ENCODE results near the gene ADGRD1. TPM values are rescaled to one million over a fixed set of nuclear protein-coding genes. Genes with fewer than 3 reads are reported as not detected.

Gene ADGRD1
- total RNA-seq, 1 donor from 2014 or later: 0.84 TPM

DNA sequence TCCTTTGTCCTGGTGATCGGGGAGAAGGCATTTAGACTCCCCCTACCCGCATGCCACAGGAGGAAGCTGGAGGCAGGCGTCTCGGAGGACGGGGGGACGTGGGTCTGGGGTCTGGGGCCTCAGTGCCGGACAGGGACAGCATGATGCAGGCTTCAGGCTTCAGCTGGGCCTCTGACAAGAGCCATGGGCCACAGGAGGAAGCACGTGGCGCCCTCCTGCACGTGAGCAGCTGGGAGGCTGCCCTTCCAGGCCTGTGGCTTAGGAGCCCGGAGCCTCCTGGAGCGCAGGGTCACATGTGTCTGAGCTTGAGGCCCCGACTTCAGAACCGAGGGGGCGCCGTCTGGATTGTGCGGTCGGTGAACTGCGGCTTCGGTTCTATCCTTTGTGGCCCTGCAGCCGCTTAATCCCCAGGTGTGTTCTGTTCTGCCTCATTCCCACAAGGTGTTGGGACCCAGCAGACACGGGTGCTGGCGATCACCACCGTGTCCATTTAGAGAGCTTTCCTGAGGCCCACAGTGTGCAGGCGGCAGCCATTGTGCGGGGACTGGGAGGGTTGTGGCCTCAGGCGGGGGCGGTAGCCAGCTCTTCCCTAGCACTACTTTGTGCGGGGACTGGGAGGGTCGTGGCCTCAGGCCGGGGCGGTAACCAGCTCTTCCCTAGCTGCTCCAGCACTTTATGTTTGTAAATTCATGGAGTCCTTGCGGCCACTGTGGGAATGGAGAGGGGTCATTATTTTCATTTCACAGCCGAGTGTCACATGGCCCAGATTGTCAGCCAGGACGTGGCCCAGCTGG is 150.2 kb downstream of the ADGRD1 start:
- no peaks in the 10 kb centered on the region for H3K36me3 Mint-ChIP-seq (ENCODE audit: low read depth)
- no peak overlapping the region for H3K27ac Mint-ChIP-seq
- intact Hi-C loops (cut with micrococcal nuclease): loop anchor here (1.0 to 5.0 kb wide), 4 partner anchors 28 to 725 kb away; no protein-coding TSS in a partner anchor
- H3K4me1 Mint-ChIP-seq: peaks cover 8% of the 10 kb centered on the region
- peaks cover 6% of the 10 kb centered on the region for H3K27me3 Mint-ChIP-seq
- H3K9me3 Mint-ChIP-seq: no peaks in the 10 kb centered on the region
- no peak overlapping the region for H3K4me3 Mint-ChIP-seq
- no peak for DNase-seq

DNA sequence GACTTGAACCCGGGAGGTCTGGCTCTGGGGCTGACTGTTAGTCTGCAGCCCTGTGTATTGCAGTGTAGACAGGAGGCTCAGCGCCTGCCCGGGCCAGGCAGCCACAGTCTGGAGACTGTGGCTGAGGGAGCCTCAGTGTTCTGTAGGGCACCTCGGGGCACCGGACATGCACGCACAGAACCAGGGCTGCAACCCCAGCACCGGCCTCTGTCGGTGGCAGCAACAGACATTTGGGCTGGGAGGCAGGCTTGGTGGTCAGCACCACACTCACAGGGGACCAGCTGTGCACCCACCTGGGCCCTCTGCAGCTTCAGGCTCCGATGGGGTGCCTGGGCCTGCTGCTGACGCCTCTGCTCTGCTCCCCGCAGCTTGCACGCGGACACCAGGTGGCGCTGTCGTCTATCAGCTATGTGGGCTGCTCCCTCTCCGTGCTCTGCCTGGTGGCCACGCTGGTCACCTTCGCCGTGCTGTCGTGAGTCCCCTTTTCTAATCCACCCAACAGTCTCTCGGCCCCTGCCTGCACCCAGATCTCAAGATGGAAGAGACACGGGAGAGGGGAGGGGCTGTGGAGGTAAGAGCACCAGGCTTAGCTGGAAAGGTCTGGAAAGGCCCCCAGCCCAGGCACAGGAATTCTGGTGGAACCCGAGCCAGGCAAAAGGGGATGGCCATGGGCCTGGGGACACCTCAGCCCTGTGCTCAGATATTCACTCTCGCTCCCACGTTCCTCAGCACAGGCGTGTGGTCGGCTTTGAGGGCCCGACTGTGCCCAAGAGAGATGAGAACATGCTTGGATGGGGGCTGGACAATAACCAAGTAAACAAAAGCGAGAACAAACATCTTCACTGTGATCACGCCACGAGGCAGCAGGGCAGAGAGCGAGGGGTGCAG is 151.0 kb downstream of the ADGRD1 start:
- peaks cover 6% of the 10 kb centered on the region for H3K27me3 Mint-ChIP-seq
- no peaks in the 10 kb centered on the region for H3K36me3 Mint-ChIP-seq (ENCODE audit: low read depth)
- H3K27ac Mint-ChIP-seq: no peak overlapping the region
- H3K4me1 Mint-ChIP-seq: peaks cover 8% of the 10 kb centered on the region
- peak; percentile 94 for DNase-seq
- intact Hi-C loops (cut with micrococcal nuclease): loop anchor here (1.0 to 5.0 kb wide), 5 partner anchors 28 to 725 kb away; no protein-coding TSS in a partner anchor
- no peak overlapping the region for H3K4me3 Mint-ChIP-seq
- H3K9me3 Mint-ChIP-seq: no peaks in the 10 kb centered on the region

DNA sequence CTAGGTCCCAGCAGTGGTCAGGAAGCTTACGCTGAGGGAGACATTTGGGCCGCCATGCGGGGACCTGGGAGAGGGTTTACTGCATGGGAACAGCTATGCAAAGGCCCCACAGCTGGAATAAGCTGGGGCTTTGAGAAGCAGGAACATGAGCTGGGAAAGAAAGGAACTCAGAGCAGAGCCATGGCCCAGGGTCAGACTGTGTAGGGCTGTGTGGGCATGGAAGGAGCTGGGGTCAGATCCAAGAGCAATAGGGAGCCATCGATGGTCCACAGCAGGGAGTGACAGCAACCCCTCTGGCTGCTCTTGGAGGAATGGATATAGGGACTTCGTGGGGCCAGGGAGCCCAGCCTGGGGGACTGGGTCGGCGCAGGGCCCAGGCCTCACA is 151.6 kb downstream of the ADGRD1 start:
- no peak overlapping the region for H3K4me3 Mint-ChIP-seq
- no peak overlapping the region for H3K27ac Mint-ChIP-seq
- H3K27me3 Mint-ChIP-seq: peaks cover 6% of the 10 kb centered on the region
- H3K36me3 Mint-ChIP-seq (ENCODE audit: low read depth): no peaks in the 10 kb centered on the region
- no peak for DNase-seq
- H3K9me3 Mint-ChIP-seq: no peaks in the 10 kb centered on the region
- intact Hi-C loops (cut with micrococcal nuclease): loop anchor here (2.0 to 5.0 kb wide), 2 partner anchors 103 to 367 kb away; no protein-coding TSS in a partner anchor
- peaks cover 8% of the 10 kb centered on the region for H3K4me1 Mint-ChIP-seq

DNA sequence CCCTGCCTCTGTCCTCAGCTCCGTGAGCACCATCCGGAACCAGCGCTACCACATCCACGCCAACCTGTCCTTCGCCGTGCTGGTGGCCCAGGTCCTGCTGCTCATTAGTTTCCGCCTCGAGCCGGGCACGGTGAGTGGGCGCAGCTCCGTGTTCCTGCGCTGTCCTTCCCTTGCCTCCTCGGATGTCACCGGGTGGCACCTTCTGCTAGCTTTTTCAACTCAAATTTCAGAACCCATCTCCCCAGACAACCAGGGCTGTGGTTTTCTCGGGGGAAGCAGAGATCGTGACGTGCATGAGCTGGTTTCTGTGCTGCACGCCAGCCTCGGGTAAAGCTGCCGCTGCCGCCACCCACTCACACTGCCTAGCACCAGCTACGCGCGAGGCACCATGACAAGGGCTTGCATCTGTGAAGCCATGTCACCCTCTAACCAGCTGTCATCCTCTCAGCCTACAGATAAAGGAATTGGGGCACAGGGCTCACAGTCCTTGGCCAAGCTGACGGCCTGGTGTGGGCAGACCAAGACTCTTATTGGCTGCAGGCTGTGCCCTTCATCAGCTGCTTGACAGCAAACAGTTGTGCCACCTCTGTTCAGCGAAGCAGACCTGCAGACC is 152.1 kb downstream of the ADGRD1 start:
- peak; percentile 75 for DNase-seq
- intact Hi-C loops (cut with micrococcal nuclease): loop anchor here (2.0 to 5.0 kb wide), 2 partner anchors 103 to 366 kb away; no protein-coding TSS in a partner anchor
- H3K9me3 Mint-ChIP-seq: no peaks in the 10 kb centered on the region
- peak overlapping the region; percentile 52 for H3K27ac Mint-ChIP-seq
- peaks cover 8% of the 10 kb centered on the region for H3K4me1 Mint-ChIP-seq
- peaks cover 6% of the 10 kb centered on the region for H3K27me3 Mint-ChIP-seq
- peak overlapping the region; percentile 40 for H3K4me3 Mint-ChIP-seq
- H3K36me3 Mint-ChIP-seq (ENCODE audit: low read depth): no peaks in the 10 kb centered on the region

DNA sequence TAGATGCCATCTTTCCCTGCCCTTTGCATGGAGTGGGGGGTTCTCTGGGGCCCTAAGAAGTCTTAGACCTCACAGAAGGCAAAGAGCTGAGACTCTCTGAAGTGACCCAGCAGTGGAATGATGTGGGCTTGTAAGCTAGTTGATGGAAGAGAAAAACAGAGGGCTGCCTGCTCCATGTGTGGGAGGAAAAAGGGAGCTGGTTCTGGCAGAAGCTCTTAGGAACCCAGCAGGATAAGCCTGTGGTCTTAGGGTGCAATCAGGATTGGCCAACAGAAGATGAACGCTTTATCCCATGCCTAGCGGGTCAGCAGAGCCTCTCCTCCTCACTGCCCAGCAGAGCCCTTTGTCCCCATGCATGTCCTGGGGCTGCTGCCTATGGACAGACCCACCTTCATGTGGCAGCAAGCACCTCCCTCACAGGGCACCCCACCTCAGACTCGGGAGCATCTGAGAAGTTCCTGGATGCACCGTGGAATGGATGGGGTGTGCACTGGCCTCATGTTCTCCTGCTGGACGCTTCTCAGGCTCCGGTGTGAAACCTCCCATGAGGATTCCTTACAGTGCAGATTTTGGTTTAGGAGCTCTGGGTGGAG is 152.7 kb downstream of the ADGRD1 start:
- DNase-seq: no peak
- H3K36me3 Mint-ChIP-seq (ENCODE audit: low read depth): no peaks in the 10 kb centered on the region
- H3K4me3 Mint-ChIP-seq: no peak overlapping the region
- peaks cover 8% of the 10 kb centered on the region for H3K4me1 Mint-ChIP-seq
- no peak overlapping the region for H3K27ac Mint-ChIP-seq
- intact Hi-C loops (cut with micrococcal nuclease): loop anchor here (5.0 kb wide), 1 partner anchor 366 kb away; no protein-coding TSS in a partner anchor
- H3K9me3 Mint-ChIP-seq: no peaks in the 10 kb centered on the region
- peaks cover 8% of the 10 kb centered on the region for H3K27me3 Mint-ChIP-seq

DNA sequence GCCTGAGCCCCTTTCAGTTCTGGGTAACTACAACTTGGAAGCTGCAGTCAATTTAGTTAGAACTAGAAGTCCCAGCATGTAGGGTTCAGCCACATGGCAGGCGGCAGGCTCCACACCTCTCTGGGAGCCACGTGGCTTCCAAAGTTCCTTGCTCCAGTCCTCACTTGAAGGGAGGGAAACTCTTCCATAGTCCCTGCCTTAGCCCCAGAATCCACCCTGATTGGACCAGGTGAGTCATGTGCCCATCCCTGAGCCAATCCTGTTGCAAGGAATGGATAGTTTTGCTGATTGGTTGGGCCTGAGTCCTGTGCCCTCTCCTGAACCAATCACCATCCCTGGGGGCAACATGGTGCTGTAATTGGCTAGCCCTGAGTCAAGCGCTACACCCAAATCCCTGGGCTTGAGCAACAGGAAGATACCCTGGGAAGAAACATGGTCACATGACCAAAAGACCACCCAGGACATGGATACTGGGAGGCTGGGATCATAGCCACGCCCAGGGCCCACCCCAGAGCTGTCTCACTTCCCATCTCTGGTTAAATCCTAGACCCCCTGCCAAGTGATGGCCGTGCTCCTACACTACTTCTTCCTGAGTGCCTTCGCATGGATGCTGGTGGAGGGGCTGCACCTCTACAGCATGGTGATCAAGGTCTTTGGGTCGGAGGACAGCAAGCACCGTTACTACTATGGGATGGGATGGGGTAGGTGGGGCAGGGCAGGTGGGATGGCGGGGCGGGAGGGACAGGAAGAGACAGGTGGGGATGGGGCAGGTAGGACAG is 154.7 kb downstream of the ADGRD1 start:
- no peak for DNase-seq
- intact Hi-C loops (cut with micrococcal nuclease): loop anchor here (5.0 kb wide), 1 partner anchor 364 kb away; no protein-coding TSS in a partner anchor
- Mint-ChIP-seq H3K9me3 (no peaks in the 10 kb centered on the region), H3K4me3 (no peak overlapping the region), H3K27ac (no peak overlapping the region), H3K36me3 (ENCODE audit: low read depth) (no peaks in the 10 kb centered on the region), H3K4me1 (peaks cover 7% of the 10 kb centered on the region), H3K27me3 (peaks cover 10% of the 10 kb centered on the region)

DNA sequence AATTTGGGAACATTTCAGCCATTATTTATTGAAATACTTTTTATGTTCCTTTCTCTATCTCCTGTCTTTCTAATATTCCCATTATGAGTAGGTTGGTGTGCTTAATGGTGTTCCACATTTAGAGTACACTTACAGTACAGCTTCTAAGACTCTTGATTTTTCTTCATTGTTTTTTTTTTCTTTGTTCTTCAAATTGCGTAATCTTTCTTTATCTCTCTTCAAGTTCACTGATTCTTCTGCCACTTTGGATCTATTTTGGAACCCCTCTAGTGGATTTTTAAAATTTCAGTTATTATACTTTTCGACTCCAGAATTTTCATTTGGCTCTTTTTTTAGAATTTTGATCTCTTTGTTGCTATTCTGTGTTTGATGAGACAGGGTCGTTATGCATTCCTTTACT is 157.7 kb downstream of the ADGRD1 start:
- Mint-ChIP-seq H3K27me3 (peaks cover 7% of the 10 kb centered on the region), H3K4me1 (peaks cover 2% of the 10 kb centered on the region), H3K36me3 (ENCODE audit: low read depth) (no peaks in the 10 kb centered on the region), H3K4me3 (no peak overlapping the region), H3K27ac (no peak overlapping the region), H3K9me3 (no peaks in the 10 kb centered on the region)
- intact Hi-C loops (cut with micrococcal nuclease): no loop called here
- DNase-seq: no peak

DNA sequence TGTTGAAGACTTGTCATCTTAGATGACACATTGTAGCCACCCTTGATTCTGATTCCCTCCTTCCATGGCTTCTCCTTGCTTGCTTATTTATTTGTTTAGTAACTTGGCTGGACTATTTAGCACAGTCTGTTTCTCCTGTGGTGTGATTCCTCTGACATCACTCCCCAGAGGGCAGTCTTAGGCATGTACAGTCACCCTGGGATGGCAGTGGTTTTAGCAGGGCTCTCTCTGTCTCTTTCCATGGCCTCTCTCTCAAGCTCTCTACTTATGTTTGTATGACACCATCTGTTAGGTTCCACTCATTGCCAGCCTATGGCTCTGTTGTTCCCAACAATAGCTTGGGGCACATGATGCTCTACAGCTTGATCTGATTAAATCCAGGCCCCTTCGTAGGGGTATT is 158.3 kb downstream of the ADGRD1 start:
- DNase-seq: no peak
- intact Hi-C loops (cut with micrococcal nuclease): no loop called here
- H3K9me3 Mint-ChIP-seq: no peaks in the 10 kb centered on the region
- H3K4me3 Mint-ChIP-seq: no peak overlapping the region
- H3K4me1 Mint-ChIP-seq: peaks cover 2% of the 10 kb centered on the region
- H3K36me3 Mint-ChIP-seq (ENCODE audit: low read depth): no peaks in the 10 kb centered on the region
- H3K27me3 Mint-ChIP-seq: peaks cover 4% of the 10 kb centered on the region
- H3K27ac Mint-ChIP-seq: no peak overlapping the region

DNA sequence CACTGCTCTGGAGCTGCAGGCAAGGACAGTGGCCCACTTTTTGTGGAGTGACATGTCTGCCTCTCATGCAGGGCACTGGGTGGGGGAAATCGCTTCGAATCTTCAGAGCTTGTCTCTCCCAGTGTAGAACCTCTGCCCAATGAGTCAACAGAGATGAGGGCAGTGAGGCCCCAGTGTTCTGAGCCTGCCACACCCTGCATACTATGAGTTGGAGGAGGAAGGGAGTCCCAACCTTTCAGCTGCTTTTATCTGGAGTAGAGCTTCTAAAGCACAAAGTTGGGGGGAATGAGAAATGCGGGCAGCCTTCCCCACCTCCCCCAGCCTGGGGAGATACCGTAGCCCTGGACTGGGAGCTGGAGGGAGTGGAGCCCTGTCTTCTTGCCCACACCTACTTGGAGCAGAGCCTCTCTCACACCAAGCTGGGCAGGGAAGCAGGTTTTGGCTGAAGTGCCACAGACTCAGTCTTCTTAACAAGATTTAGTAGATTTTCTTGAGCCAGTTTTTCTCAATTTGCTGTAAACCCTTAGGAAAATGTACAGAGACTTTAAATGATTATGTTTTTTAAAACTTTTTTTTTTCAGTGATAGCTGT is 159.1 kb downstream of the ADGRD1 start:
- Mint-ChIP-seq H3K27ac (no peak overlapping the region), H3K36me3 (ENCODE audit: low read depth) (no peaks in the 10 kb centered on the region), H3K27me3 (peaks cover 4% of the 10 kb centered on the region), H3K4me3 (no peak overlapping the region), H3K9me3 (no peaks in the 10 kb centered on the region), H3K4me1 (peaks cover 2% of the 10 kb centered on the region)
- DNase-seq: no peak
- intact Hi-C loops (cut with micrococcal nuclease): no loop called here

DNA sequence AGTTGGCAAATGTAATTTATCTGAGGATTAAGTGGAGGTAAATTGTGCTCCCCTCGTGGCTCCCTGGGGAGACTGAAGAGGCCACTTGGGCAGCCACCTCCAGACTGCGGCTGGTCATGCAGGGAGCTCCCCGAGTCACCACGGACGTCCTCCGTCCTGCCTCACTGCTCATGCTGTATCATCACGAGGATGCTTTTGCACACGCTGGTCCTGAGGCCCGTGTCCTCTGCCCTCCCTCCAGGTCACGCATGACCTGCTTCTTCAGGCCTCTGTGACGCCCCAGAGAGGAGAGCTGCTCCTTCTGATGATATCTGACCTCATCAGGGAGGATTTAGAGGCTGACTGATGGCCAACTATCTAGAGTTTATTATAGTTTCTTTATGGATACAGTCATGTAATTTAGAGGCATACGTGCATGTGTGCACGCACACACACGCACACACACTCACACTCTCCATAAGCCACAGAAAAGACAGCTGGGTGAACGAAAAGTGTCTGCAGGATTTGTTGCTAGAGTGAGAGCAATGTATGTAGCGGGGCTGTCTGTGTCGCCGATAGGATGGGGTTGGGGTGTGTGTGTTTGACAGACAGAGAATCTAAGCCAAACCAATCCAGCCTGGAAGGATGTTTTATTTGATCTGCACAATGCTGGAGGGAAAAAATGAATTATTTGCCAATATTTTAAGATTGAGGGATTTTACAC is 160.0 kb downstream of the ADGRD1 start:
- intact Hi-C loops (cut with micrococcal nuclease): no loop called here
- H3K9me3 Mint-ChIP-seq: no peaks in the 10 kb centered on the region
- no peak overlapping the region for H3K4me3 Mint-ChIP-seq
- H3K27me3 Mint-ChIP-seq: peaks cover 4% of the 10 kb centered on the region
- no peak for DNase-seq
- H3K36me3 Mint-ChIP-seq (ENCODE audit: low read depth): no peaks in the 10 kb centered on the region
- no peak overlapping the region for H3K27ac Mint-ChIP-seq
- H3K4me1 Mint-ChIP-seq: peaks cover 2% of the 10 kb centered on the region

DNA sequence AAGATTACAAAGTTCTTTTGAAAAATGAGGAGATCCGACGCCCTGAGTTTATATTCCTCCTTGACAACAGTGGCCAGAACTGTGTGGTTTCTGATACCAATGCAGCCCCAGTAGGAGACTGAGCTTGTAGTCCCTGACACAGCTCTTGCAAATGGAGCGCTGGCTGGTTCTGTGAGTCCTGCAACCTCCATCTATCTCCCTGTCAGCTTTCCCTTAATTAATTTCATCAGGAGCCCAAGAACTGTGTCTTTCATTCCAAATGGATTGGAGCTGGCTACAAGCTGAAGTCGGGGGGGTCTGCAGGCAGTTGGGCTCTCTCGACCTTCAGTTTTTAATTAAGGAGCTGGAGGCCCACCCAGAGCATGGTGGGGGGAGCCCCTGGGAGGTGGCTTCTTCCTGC is 160.6 kb downstream of the ADGRD1 start:
- H3K4me1 Mint-ChIP-seq: peaks cover 2% of the 10 kb centered on the region
- H3K9me3 Mint-ChIP-seq: no peaks in the 10 kb centered on the region
- H3K4me3 Mint-ChIP-seq: no peak overlapping the region
- DNase-seq: no peak
- peaks cover 4% of the 10 kb centered on the region for H3K27me3 Mint-ChIP-seq
- no peaks in the 10 kb centered on the region for H3K36me3 Mint-ChIP-seq (ENCODE audit: low read depth)
- intact Hi-C loops (cut with micrococcal nuclease): no loop called here
- no peak overlapping the region for H3K27ac Mint-ChIP-seq

DNA sequence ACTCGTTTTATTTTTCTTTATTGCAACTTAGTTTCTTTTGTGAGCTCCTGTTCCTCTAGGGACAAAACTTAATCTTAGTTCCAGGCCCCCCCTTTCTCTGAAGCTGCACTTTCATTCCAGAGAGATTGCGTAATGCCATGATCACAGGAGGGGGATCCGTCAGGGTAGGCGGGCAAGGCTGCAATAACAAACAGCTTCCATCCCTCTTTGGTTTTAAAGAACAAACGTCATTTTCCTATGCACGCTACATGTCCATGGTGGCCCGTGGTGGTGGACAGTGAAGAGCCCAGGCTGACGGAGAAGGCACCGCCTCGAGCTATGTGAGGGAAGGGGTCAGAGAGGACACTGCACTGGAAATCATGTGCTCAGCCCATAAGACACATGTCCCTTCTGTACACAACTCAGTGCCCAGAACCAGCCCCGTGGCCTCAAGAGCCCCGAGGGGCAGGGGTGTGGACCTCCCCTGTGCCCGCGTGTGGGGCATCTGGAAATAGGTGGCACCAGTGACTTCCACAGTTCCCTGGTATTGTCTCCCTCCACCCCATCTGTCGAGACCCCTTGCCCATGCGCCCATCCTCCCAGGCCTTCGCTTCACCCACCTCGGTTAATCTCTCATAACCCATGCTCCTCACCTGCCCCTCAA is 161.4 kb downstream of the ADGRD1 start:
- intact Hi-C loops (cut with micrococcal nuclease): no loop called here
- Mint-ChIP-seq H3K4me1 (peaks cover 2% of the 10 kb centered on the region), H3K4me3 (no peak overlapping the region), H3K27ac (no peak overlapping the region), H3K27me3 (peaks cover 4% of the 10 kb centered on the region), H3K9me3 (no peaks in the 10 kb centered on the region), H3K36me3 (ENCODE audit: low read depth) (no peaks in the 10 kb centered on the region)
- DNase-seq: no peak

Data from activated CD4-positive, alpha-beta T cell treated with anti-CD3 and anti-CD28 coated beads, Interleukin-2, amount 10 ng/mL, durations not matched to agents 24 days and 14 days (primary cell).